ENCODE measurements around the gene TACC2.

TACC2 gene

GRCh38 chr10:122244001-122244975 is 255.3 kb downstream of the TACC2 start:
- Mint-ChIP-seq H3K36me3 (ENCODE audit: low read depth) (no peaks in the 10 kb centered on the region), H3K4me1 (ENCODE audit: low read depth) (no peaks in the 10 kb centered on the region), H3K27me3 (ENCODE audit: low read depth) (no peaks in the 10 kb centered on the region), H3K4me3 (no peak overlapping the region), H3K27ac (no peak overlapping the region), H3K9me3 (no peaks in the 10 kb centered on the region)

- no peaks in the 10 kb centered on the region for H3K9me3 Mint-ChIP-seq
- H3K4me3 Mint-ChIP-seq = no peak overlapping the region
- H3K27me3 Mint-ChIP-seq (ENCODE audit: low read depth) = no peaks in the 10 kb centered on the region
- no peaks in the 10 kb centered on the region for H3K4me1 Mint-ChIP-seq (ENCODE audit: low read depth)
- no peaks in the 10 kb centered on the region for H3K36me3 Mint-ChIP-seq (ENCODE audit: low read depth)
- H3K27ac Mint-ChIP-seq = no peak overlapping the region
Measured at GRCh38 chr10:122245136-122245535, 256.2 kb downstream of the TACC2 start.

- Mint-ChIP-seq H3K27ac (no peak overlapping the region), H3K36me3 (ENCODE audit: low read depth) (no peaks in the 10 kb centered on the region), H3K27me3 (ENCODE audit: low read depth) (no peaks in the 10 kb centered on the region), H3K9me3 (no peaks in the 10 kb centered on the region), H3K4me3 (no peak overlapping the region), H3K4me1 (ENCODE audit: low read depth) (no peaks in the 10 kb centered on the region)
Measured at GRCh38 chr10:122245897-122246296, 256.9 kb downstream of the TACC2 start.

- Mint-ChIP-seq H3K4me1 (ENCODE audit: low read depth) (no peaks in the 10 kb centered on the region), H3K27ac (no peak overlapping the region), H3K9me3 (no peaks in the 10 kb centered on the region), H3K36me3 (ENCODE audit: low read depth) (no peaks in the 10 kb centered on the region), H3K27me3 (ENCODE audit: low read depth) (no peaks in the 10 kb centered on the region), H3K4me3 (no peak overlapping the region)
Measured at GRCh38 chr10:122246830-122247520, 258.0 kb downstream of the TACC2 start.

- Mint-ChIP-seq H3K27ac (no peak overlapping the region), H3K4me1 (ENCODE audit: low read depth) (no peaks in the 10 kb centered on the region), H3K36me3 (ENCODE audit: low read depth) (no peaks in the 10 kb centered on the region), H3K4me3 (no peak overlapping the region), H3K27me3 (ENCODE audit: low read depth) (no peaks in the 10 kb centered on the region), H3K9me3 (no peaks in the 10 kb centered on the region)
Measured at GRCh38 chr10:122248356-122249302, 259.7 kb downstream of the TACC2 start.

GRCh38 chr10:122249303-122249850 is 260.4 kb downstream of the TACC2 start:
- Mint-ChIP-seq H3K36me3 (ENCODE audit: low read depth) (no peaks in the 10 kb centered on the region), H3K27ac (no peak overlapping the region), H3K4me3 (no peak overlapping the region), H3K4me1 (ENCODE audit: low read depth) (no peaks in the 10 kb centered on the region), H3K9me3 (no peaks in the 10 kb centered on the region), H3K27me3 (ENCODE audit: low read depth) (no peaks in the 10 kb centered on the region)

GRCh38 chr10:122249991-122250750 is 261.2 kb downstream of the TACC2 start:
- no peak overlapping the region for H3K27ac Mint-ChIP-seq
- H3K27me3 Mint-ChIP-seq (ENCODE audit: low read depth) = no peaks in the 10 kb centered on the region

GRCh38 chr10:122251459-122252255 is 262.7 kb downstream of the TACC2 start:
- Mint-ChIP-seq H3K27ac (no peak overlapping the region), H3K36me3 (ENCODE audit: low read depth) (no peaks in the 10 kb centered on the region), H3K9me3 (no peaks in the 10 kb centered on the region), H3K4me1 (ENCODE audit: low read depth) (no peaks in the 10 kb centered on the region), H3K4me3 (no peak overlapping the region), H3K27me3 (ENCODE audit: low read depth) (no peaks in the 10 kb centered on the region)

More at GRCh38 chr10:122249991-122250750, 261.2 kb downstream of the TACC2 start:
- Mint-ChIP-seq H3K9me3 (no peaks in the 10 kb centered on the region), H3K36me3 (ENCODE audit: low read depth) (no peaks in the 10 kb centered on the region), H3K4me1 (ENCODE audit: low read depth) (no peaks in the 10 kb centered on the region), H3K4me3 (no peak overlapping the region)

- no peak overlapping the region for H3K4me3 Mint-ChIP-seq
- H3K27ac Mint-ChIP-seq = no peak overlapping the region
- H3K36me3 Mint-ChIP-seq (ENCODE audit: low read depth) = no peaks in the 10 kb centered on the region
- H3K9me3 Mint-ChIP-seq = no peaks in the 10 kb centered on the region
- no peaks in the 10 kb centered on the region for H3K27me3 Mint-ChIP-seq (ENCODE audit: low read depth)
- no peaks in the 10 kb centered on the region for H3K4me1 Mint-ChIP-seq (ENCODE audit: low read depth)
Measured at GRCh38 chr10:122252805-122253204, 263.8 kb downstream of the TACC2 start.

- H3K4me1 Mint-ChIP-seq (ENCODE audit: low read depth) = no peaks in the 10 kb centered on the region
- no peak overlapping the region for H3K27ac Mint-ChIP-seq
- H3K36me3 Mint-ChIP-seq (ENCODE audit: low read depth) = no peaks in the 10 kb centered on the region
- H3K27me3 Mint-ChIP-seq (ENCODE audit: low read depth) = no peaks in the 10 kb centered on the region
- no peak overlapping the region for H3K4me3 Mint-ChIP-seq
- no peaks in the 10 kb centered on the region for H3K9me3 Mint-ChIP-seq
Measured at GRCh38 chr10:122253605-122254004, 264.6 kb downstream of the TACC2 start.

GRCh38 chr10:122254831-122255230 is 265.9 kb downstream of the TACC2 start:
- Mint-ChIP-seq H3K27me3 (ENCODE audit: low read depth) (no peaks in the 10 kb centered on the region), H3K4me3 (no peak overlapping the region), H3K4me1 (ENCODE audit: low read depth) (no peaks in the 10 kb centered on the region), H3K36me3 (ENCODE audit: low read depth) (no peaks in the 10 kb centered on the region), H3K9me3 (no peaks in the 10 kb centered on the region), H3K27ac (no peak overlapping the region)

- Mint-ChIP-seq H3K9me3 (no peaks in the 10 kb centered on the region), H3K36me3 (ENCODE audit: low read depth) (no peaks in the 10 kb centered on the region), H3K4me1 (ENCODE audit: low read depth) (no peaks in the 10 kb centered on the region), H3K27ac (no peak overlapping the region), H3K4me3 (no peak overlapping the region), H3K27me3 (ENCODE audit: low read depth) (no peaks in the 10 kb centered on the region)
Measured at GRCh38 chr10:122255509-122256301, 266.7 kb downstream of the TACC2 start.

Measured in T-helper 1 cell treated with Interleukin-12 subunit alpha and Interleukin-12 subunit beta and Interleukin-4 antibody, amounts not matched to agents 30 μg/mL and 1 μg/mL, for 36 hours (primary cell).